Measurements from ENCODE around the gene CFAP61.

- TF ChIP-seq CREB1 (IDR thresholded peaks at IDR 0.05) (no peak), CREB1 (CRISPR knock-in tag; IDR thresholded peaks at IDR 0.05) (no peak), JUND (IDR thresholded peaks at IDR 0.05; ENCODE audit: borderline replicate concordance, low read depth, low read length) (no peak), JUND (tag; IDR thresholded peaks at IDR 0.05; ENCODE audit: borderline replicate concordance, low read depth, low read length) (no peak), POLR2A (conservative IDR thresholded peaks at IDR 0.05) (no peak), ESRRA (IDR thresholded peaks at IDR 0.05; ENCODE audit: borderline replicate concordance, low read depth) (no peak), FOS (IDR thresholded peaks at IDR 0.05; ENCODE audit: extremely low read depth, insufficient read length) (no peak), NCOA2 (IDR thresholded peaks at IDR 0.05; ENCODE audit: partially characterized antibody in 2 of 2) (no peak), ZNF398 (CRISPR knock-in tag; IDR thresholded peaks at IDR 0.05) (no peak), CTCF (IDR thresholded peaks at IDR 0.05 in 2 of 3, conservative IDR thresholded peaks at IDR 0.05 in 1 of 3; ENCODE audit: insufficient read depth in 2 of 3, low read depth in 1 of 3, low read length in 3 of 3) (no peak), ZNF639 (CRISPR knock-in tag; conservative IDR thresholded peaks at IDR 0.05 in 1 of 2, IDR thresholded peaks at IDR 0.05 in 1 of 2) (no peak), FOXJ3 (CRISPR knock-in tag; IDR thresholded peaks at IDR 0.05) (no peak), SNAPC5 (CRISPR knock-in tag; IDR thresholded peaks at IDR 0.05) (no peak)
Observed at GRCh38 chr20:20143165-20143564, 90.8 kb downstream of the CFAP61 start.
